GM21423 (cell line): ENCODE results near the gene LMBRD1.
"Not testable (repeated sequence)": the region's sequence is repeated elsewhere in the genome, so short reads cannot be mapped to it uniquely, and the experiment has no call there.

Experiments
- ATAC-seq: cut with Tn5 transposase; IDR thresholded peaks from one replicate; pipeline ENCODE4 v1.9.1; 2021; ENCODE audit warnings: mild to moderate bottlenecking, moderate library complexity; ENCODE audit not compliant: unreplicated experiment

Gene LMBRD1

DNA sequence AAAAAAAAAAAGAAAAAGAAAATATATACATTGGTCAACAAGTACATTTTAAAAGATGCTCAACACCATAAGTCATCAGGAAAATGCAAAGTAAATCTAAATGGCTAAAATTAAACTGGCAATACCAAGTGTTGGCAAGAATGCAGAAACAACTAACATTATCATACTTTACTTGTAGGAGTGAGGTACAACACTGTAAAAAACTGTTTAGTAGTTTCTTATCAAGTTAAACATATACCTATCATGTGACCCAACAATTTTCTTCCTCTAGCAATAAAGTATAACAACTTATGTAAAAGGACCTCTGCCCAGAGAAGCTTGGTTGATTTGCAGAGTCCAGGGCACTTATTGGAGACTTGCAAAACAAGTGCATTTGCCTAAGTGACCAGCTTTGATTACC, 40.4 kb downstream of the LMBRD1 start:
- no peak for ATAC-seq

GRCh38 chr6:69735027-69735426, 61.8 kb downstream of the LMBRD1 start:
- ATAC-seq = no peak

GRCh38 chr6:69732640-69733039, 64.2 kb downstream of the LMBRD1 start:
- ATAC-seq = peak; percentile 69

- ATAC-seq = no peak
Measured at GRCh38 chr6:69732045-69732444, 64.8 kb downstream of the LMBRD1 start.

DNA sequence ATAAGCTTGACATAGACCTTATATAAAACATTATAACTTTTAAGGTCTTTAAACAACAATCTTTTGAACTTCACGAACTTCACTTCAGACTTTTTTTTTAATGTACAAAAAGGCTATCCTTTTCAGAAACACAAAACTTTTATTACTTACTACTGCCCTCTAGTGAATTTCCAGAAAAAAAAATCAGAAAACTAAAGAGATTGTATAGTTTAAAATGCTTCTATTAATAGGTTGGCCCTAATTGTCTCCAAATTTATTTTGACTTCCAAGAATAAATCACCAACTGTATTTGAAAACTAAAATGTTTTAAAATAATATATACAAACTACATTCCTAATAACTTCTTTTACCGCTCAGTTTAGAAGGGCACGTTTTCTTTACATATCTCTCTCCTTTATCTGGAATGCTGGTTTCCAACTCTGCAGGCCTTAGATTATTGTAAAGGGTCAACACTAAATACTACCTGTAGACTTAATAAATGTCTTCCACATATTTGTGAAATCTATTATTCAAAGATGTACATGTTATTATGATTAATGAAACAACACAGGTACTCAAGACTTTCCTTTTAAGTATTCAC, 66.8 kb downstream of the LMBRD1 start:
- ATAC-seq = no peak

DNA sequence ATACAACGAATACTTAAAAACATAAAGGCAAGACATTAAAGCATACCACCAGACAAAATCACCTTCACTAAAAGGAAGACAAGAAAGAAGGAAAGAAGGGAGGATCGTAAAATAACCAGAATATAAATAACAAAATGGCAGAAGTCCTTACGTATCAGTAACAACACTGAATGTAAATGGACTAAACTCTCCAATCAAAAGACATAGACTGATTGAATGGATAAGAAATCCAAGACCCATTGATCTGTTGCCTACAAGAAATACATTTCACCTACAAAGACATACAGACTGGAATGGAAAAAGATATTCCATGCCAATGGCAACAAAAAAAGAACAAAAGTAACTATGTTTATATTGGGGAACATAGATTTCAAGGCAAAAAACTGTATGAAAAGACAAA, 74.1 kb downstream of the LMBRD1 start:
- ATAC-seq = no peak

GRCh38 chr6:69719602-69720193, 77.1 kb downstream of the LMBRD1 start:
- ATAC-seq = no peak

- ATAC-seq = no peak
Measured at GRCh38 chr6:69706724-69707123, 90.1 kb downstream of the LMBRD1 start.

- no peak for ATAC-seq
Measured at GRCh38 chr6:69705954-69706353, 90.9 kb downstream of the LMBRD1 start.

DNA sequence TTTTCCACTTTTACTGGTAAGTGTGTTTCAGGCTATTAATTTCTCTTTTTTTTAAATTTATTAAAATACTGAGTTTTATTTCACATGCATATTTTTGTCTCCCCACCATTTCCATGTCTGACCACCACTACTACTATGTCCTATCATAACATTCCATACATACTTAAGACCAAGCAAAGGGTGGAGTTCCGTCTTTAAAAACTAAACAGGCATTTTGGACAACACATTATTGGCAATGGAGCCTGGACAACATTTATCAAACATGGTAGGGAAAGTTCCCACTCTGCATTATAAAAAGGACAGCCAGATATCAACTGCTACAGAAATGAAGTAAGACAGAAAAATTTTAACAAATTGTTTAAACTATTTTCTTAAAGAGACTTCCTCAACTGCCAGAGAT, 91.9 kb downstream of the LMBRD1 start:
- no peak for ATAC-seq

DNA sequence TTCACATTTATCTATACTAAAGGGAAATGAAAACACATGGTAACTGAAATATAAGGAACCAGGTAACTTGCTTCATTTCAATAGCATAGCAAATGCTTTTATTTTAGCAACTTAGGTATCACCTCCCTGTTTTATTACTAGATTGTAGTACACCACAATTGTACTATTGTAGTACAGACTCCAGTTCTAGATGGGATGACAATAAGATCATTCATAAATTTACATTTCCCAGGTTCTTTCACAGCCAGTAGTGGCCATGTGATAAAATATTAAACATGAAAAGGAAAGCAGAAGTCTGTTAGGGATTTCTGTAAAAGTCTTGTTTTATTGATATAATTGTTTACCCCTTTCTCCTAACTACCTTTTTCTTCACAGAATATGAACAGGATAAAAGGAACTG, 97.2 kb downstream of the LMBRD1 start:
- ATAC-seq = no peak

DNA sequence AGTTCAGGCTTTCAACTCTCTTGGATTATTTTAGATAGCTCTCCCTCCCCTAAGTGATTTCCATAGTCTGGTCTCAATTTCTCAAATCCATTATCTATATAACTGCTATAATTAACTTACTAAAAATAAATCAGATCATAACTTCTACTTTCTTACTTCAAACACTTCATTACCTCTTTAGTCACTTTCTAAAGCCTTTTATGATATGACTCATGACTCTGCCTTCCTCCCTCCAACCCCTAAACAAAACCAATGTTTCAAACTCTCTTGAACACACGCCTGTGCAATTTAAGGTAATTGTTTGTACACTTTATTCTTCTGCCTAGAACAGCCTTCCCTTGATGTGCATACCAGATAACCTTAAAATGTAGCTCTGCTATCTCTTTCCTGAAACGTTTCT, 100.5 kb downstream of the LMBRD1 start:
- peak; percentile 53 for ATAC-seq

DNA sequence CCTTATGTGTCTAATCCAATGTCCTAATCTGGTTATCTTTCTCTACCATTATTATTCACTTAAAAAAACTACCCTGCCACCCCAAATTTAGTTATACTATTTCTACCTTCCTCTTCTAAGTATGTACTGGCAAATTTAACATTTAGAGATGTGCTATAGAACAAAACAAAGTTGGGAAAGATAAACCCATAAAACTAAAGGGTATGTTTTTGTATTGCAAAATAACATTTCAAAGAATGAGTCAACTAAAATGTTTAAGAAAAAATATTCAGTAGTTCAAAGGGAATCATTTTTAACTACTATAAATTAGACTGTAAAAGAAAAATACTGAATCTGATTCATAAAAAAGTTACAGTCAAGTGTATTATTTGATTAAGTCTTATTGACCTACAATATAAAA, 103.0 kb downstream of the LMBRD1 start:
- ATAC-seq = no peak

DNA sequence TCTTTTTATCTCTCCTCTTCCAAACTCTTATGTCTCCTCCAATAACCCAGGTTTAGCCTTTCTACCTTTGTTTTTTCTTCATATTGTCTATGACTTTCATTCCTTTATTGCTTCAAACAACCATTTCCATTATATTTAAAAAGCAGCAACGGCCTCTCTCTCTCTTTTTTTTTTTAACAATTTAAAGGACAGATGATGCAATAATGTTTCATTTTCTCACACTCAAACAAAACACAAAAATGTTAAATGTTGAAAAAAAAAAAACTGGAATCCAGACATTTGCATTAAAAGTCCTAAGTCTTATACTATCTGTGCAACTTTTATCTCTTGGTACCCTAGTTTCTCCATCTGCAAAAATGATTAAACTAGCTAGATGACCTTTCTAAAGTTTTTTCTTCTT, 105.8 kb downstream of the LMBRD1 start:
- ATAC-seq = no peak

DNA sequence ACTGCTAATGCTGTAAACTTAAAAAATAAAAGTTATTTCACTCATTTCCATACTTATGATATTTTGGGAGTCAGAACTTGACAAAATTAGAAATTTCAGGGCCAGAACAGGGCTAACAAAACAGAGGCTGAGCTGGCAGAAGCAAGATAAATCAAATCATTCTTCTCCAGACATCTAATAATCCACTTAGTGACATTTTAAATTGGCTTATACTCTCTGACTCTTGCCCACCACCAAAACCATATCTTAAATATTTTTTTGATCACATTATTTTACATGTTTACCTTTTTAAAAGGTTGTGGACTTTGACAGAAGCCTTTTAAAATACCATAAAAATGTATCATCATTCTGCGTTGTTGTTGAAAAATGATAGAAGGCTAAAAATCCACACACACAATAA, 116.5 kb downstream of the LMBRD1 start:
- no peak for ATAC-seq

GRCh38 chr6:69673298-69673697, 123.5 kb downstream of the LMBRD1 start:
- no peak for ATAC-seq

DNA sequence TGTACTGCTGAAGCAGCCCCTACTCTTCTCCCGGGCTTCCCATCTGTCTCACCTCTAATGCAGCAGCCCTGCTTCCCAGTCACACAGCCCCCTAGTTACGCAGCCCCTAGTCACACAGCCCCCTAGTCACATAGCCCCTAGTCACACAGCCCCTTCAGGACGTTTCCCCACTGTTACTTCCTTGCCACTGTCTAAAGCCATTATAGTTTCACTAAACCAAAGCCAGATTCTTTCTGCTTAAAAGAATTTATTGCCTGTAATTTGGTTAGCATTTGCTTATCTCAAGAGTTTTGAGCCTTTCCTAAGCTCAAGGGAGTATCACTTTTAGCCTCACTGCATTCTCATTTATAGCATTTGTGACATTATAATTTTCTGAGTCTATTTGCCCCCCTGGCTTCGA, 127.9 kb downstream of the LMBRD1 start:
- no peak for ATAC-seq

DNA sequence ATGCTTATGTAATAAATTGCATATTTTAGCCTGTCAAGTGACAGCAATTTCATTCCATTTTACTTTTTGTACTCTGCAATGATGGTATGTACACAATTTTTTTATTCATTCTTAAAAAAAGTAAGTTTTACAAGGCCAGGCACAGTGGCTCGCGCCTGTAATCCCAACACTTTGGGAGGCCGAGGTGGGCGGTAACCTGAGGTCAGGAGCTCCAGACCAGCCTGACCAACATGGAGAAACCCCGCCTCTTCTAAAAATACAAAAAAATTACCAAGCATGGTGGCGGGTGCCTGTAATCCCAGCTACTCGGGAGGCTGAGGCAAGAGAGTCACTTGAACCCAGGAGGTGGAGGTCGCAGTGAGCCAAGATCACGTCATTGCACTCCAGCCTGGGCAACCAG, 130.0 kb downstream of the LMBRD1 start:
- ATAC-seq = not testable (repeated sequence)

- no peak for ATAC-seq
Measured at GRCh38 chr6:69665437-69665836, 131.4 kb downstream of the LMBRD1 start.

DNA sequence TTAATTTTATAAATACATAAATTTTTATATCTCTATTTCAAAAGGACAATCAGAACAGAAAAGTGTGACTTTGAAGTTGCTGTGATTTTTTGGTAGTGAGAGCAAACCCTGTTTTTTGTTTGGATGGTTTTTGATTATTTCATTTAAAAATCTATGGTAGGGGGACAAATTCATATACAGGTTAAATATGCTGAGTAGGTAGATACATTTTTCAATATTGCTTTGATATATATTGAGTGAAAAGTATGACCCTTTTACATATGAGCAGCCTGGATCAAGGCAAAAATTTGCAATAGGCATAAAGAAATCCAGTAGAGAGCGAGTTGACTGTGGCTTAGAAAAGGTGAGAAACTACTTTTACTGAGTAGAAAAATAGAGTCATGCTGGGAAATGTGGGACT, 132.3 kb downstream of the LMBRD1 start:
- ATAC-seq = no peak

DNA sequence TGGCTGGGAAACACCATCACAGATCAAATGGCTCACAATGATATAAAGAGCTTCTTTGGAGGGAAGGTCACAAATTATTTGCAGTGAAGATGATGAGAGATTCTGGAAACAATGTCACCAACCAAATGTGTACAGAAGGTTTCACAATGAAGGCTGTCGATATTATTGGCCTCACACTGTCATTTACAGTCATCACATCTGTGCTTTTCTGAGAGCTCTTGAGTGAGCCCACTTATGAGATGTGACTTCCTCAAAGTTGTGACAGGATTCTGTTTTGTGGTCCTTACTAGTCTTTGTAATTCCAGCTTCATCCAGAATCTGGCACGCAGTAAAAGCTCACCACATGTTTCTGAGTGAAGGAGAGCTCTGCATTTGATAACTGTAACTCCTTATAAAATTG, 133.6 kb downstream of the LMBRD1 start:
- no peak for ATAC-seq

DNA sequence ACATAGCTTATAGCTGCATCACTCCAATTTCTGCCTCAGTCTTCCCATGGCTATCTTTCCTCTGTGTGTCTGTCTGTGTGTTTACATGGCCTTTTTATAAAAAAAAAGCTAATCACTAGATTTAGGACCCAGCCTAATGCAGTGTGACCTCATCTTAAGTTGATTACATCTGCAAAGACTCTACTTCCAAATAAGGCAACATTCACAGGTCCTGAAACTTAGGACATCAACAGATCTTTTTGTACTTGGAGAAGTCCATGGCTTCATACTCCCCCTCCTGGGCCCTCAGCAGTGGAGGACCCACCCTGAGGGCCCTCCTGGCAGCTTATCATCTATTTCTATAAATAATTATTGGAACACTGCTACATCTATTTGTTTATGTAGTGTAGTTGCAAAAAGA, 146.1 kb downstream of the LMBRD1 start:
- no peak for ATAC-seq

- no peak for ATAC-seq
Measured at GRCh38 chr6:69647726-69648125, 149.1 kb downstream of the LMBRD1 start.
